ENCODE data around the gene MEAK7. TPM values are rescaled to one million over a fixed set of nuclear protein-coding genes. Genes with fewer than 3 reads are reported as not detected.
A peak's percentile ranks its signal among the peaks of the same experiment; 100 is the strongest.

The MEAK7 gene
- total RNA-seq, 2 donors from 2014 or later, result 30.3 to 34.9 TPM

DNA sequence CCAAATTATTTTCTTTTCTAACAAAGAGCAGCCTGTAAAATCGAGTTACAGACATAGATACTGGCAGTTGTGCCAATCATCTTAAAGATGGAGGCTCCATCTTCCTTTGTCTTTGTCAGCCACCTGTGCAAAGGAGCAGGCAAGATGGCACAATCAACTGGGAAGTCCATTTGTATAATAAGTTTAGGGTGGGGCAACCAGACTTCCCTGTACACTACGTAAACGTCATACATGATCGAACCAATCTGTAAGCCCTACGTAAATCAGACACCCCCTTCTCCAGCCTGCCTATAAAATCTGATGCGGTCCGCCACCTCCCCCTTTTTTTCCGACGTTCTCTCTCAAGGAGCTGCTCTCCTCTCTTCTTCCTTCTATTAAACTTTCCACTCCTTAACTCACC lies 31.4 kb upstream of the MEAK7 start:
- H3K27me3 ChIP-seq (ENCODE audit: control insufficient read depth, insufficient read depth, low read length, poor library complexity, severe bottlenecking), result no peaks in the 10 kb centered on the region
- Mint-ChIP-seq H3K36me3 (ENCODE audit: low read depth) (no peaks in the 10 kb centered on the region), H3K9me3 (no peaks in the 10 kb centered on the region), H3K4me1 (peaks cover 27% of the 10 kb centered on the region), H3K4me3 (no peak overlapping the region), H3K27ac (no peak overlapping the region), H3K27me3 (ENCODE audit: insufficient read depth) (no peaks in the 10 kb centered on the region)
- no peaks in the 10 kb centered on the region for H3K36me3 ChIP-seq (ENCODE audit: control insufficient read depth, insufficient read depth, low read length)
- no peak overlapping the region for H3K4me3 ChIP-seq (ENCODE audit: low read length)
- TF ChIP-seq, protein P1, sequence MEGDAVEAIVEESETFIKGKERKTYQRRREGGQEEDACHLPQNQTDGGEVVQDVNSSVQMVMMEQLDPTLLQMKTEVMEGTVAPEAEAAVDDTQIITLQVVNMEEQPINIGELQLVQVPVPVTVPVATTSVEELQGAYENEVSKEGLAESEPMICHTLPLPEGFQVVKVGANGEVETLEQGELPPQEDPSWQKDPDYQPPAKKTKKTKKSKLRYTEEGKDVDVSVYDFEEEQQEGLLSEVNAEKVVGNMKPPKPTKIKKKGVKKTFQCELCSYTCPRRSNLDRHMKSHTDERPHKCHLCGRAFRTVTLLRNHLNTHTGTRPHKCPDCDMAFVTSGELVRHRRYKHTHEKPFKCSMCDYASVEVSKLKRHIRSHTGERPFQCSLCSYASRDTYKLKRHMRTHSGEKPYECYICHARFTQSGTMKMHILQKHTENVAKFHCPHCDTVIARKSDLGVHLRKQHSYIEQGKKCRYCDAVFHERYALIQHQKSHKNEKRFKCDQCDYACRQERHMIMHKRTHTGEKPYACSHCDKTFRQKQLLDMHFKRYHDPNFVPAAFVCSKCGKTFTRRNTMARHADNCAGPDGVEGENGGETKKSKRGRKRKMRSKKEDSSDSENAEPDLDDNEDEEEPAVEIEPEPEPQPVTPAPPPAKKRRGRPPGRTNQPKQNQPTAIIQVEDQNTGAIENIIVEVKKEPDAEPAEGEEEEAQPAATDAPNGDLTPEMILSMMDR (conservative IDR thresholded peaks at IDR 0.05), result no peak
- no peak overlapping the region for H3K9ac ChIP-seq (ENCODE audit: extremely low read depth, low read length, poor library complexity, severe bottlenecking)
- WGBS, 2 experiments (ENCODE audit: insufficient coverage in 1 of 2, insufficient read length in 1 of 2), result 88 to 89% methylated on average over 7 to 9 of the region's 9 CpGs
- peak overlapping the region; percentile 89 for H3K27ac ChIP-seq (ENCODE audit: low read depth, low read length)
- peaks cover 12% of the 10 kb centered on the region for H3K4me1 ChIP-seq (ENCODE audit: control insufficient read depth, insufficient read depth, low read length)
- no peaks in the 10 kb centered on the region for H3K9me3 ChIP-seq (ENCODE audit: control insufficient read depth, low read length)
- no peak for DNase-seq

DNA sequence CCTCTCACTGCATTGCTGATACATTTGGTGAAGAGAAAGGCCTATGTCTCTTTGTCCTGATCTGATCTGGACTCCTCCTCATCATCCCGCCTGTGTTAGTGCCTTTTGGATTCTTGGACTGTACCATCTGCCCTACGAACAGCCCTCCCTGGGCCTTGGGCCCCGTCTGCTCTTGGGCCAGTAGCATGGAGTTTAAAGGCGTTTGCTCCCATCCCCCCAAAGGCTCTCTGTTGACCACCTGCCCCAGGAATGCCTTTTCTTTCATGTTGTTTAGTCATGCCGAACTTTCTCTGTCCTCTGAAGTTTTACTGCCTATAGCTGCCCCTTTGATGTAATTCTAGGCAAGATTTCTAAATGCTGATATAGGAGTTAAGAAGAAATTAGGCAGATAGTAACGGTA lies 30.9 kb upstream of the MEAK7 start:
- H3K4me1 Mint-ChIP-seq, result peaks cover 27% of the 10 kb centered on the region
- no peak for DNase-seq

DNA sequence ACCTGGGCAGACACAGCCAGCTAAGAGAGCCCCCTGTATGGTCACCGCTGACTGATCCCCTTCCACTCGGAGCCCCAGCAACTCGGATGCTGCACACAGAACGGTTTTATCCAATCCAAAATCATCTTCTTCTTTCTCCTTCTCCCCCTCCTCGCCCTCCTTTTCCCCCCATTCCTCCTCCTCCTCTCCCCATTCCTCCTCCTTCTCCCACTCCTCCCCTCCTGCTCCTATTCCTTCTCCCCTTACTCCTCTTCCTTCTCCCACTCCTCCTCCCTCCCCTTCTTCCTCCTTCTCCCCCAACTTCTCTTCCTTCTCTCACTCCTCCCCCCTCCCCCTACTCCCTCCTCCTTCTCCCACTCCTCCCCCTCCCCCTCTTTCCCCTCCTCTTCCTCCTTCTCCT lies 30.4 kb upstream of the MEAK7 start:
- Histone ChIP-seq H3K27ac (ENCODE audit: low read depth, low read length) (peak overlapping the region; percentile 89), H3K9me3 (ENCODE audit: control insufficient read depth, low read length) (peaks cover 4% of the 10 kb centered on the region), H3K4me3 (ENCODE audit: low read length) (no peak overlapping the region), H3K4me1 (ENCODE audit: control insufficient read depth, insufficient read depth, low read length) (peaks cover 12% of the 10 kb centered on the region), H3K9ac (ENCODE audit: extremely low read depth, low read length, poor library complexity, severe bottlenecking) (no peak overlapping the region), H3K36me3 (ENCODE audit: control insufficient read depth, insufficient read depth, low read length) (no peaks in the 10 kb centered on the region), H3K27me3 (ENCODE audit: control insufficient read depth, insufficient read depth, low read length, poor library complexity, severe bottlenecking) (no peaks in the 10 kb centered on the region)
- Mint-ChIP-seq H3K27ac (no peak overlapping the region), H3K36me3 (ENCODE audit: low read depth) (no peaks in the 10 kb centered on the region), H3K4me1 (peaks cover 27% of the 10 kb centered on the region), H3K4me3 (no peak overlapping the region), H3K27me3 (ENCODE audit: insufficient read depth) (no peaks in the 10 kb centered on the region), H3K9me3 (peaks cover 7% of the 10 kb centered on the region)
- TF ChIP-seq, protein P1 (conservative IDR thresholded peaks at IDR 0.05), result no peak
- 57 to 70% methylated on average over 3 to 5 of the region's 5 CpGs for WGBS, 2 experiments (ENCODE audit: insufficient coverage in 1 of 2, insufficient read length in 1 of 2)
- no peak for DNase-seq

More for the DNA sequence above, 30.9 kb upstream of the MEAK7 start:
- TF ChIP-seq, protein P1 (conservative IDR thresholded peaks at IDR 0.05), result no peak
- no peaks in the 10 kb centered on the region for H3K36me3 ChIP-seq (ENCODE audit: control insufficient read depth, insufficient read depth, low read length)
- Mint-ChIP-seq H3K9me3 (peaks cover 1% of the 10 kb centered on the region), H3K36me3 (ENCODE audit: low read depth) (no peaks in the 10 kb centered on the region), H3K27me3 (ENCODE audit: insufficient read depth) (no peaks in the 10 kb centered on the region), H3K27ac (no peak overlapping the region), H3K4me3 (no peak overlapping the region)
- H3K9me3 ChIP-seq (ENCODE audit: control insufficient read depth, low read length), result no peaks in the 10 kb centered on the region
- no peak overlapping the region for H3K4me3 ChIP-seq (ENCODE audit: low read length)
- peaks cover 12% of the 10 kb centered on the region for H3K4me1 ChIP-seq (ENCODE audit: control insufficient read depth, insufficient read depth, low read length)
- no peak overlapping the region for H3K9ac ChIP-seq (ENCODE audit: extremely low read depth, low read length, poor library complexity, severe bottlenecking)
- 50 to 66% methylated on average over 5 to 6 of the region's 6 CpGs for WGBS, 2 experiments (ENCODE audit: insufficient coverage in 1 of 2, insufficient read length in 1 of 2)
- H3K27me3 ChIP-seq (ENCODE audit: control insufficient read depth, insufficient read depth, low read length, poor library complexity, severe bottlenecking), result no peaks in the 10 kb centered on the region
- peak overlapping the region; percentile 89 for H3K27ac ChIP-seq (ENCODE audit: low read depth, low read length)

Data from endodermal cell (in vitro differentiated cells).